Left forelimb (tissue), 1 donor: ENCODE measurements around the gene TENT5A.

Experiments used
- DNase-seq: peaks from one replicate; pipeline ENCODE4 v3.0.0-alpha.2; 2018; ENCODE audit warnings: low spot score

Gene TENT5A

DNA sequence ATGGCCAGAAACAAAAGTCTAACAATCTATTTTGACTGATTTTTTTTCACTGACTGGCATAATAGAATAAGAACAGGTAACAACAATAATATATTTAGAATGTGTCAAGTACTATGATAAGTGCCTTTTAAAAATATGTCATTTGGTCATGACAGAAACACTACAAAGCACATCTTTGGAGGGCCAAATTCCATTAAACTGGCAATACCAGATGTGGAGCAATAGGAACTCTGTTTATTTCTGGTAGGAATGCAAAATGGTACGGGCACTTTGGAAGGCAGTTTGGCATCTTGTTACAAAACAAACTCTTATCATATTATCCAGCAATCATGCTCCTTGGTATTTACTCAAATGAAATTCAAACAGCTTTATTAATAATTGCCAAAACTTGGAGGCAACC is 39.3 kb downstream of the TENT5A start:
- DNase-seq, result no peak

DNA sequence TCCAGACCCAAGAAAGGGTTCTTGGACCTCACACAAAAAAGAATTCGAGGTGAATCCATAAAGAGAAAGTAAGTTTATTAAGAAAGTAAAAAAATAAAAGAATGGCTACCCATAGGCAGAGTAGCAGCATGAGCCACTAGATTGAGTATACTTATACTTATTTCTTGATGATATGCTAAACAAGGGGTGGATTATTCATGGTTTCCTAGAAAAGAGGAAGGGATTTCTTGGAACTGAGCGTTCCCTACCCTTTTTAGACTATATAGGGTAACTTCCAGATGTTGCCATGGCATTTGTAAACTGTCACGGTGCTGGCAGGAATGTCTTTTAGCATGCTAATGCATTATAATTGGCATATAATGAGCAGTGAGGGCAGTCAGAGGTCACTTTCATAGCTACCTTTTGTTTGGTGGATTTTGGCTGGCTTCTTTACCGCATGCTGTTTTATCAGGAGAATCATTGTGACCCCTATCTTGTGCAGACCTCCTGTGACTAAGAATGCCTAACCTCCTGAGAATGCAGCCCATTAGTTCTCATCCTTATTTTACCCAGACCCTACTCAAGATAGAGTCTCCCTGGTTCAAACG is 44.3 kb downstream of the TENT5A start:
- DNase-seq, result no peak

DNA sequence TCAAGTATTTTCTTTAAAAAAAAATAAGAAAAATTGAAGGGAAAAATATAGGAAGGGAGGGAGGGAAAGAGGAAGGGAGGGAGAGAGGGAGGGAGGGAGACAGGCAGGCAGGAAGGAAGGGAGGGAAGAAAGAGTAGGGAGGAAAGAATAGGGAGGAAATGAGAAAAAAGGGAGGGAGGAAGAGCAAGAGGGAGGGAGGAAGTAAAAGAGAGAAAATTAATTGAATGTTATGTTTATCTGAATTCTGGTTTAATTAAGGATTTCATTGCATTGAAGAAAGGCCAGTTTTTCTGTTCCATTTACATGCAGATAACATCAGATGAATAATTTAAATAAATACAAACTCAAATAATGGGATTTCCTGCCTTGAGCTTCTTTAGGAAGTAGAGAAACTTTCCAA is 47.8 kb downstream of the TENT5A start:
- no peak for DNase-seq

DNA sequence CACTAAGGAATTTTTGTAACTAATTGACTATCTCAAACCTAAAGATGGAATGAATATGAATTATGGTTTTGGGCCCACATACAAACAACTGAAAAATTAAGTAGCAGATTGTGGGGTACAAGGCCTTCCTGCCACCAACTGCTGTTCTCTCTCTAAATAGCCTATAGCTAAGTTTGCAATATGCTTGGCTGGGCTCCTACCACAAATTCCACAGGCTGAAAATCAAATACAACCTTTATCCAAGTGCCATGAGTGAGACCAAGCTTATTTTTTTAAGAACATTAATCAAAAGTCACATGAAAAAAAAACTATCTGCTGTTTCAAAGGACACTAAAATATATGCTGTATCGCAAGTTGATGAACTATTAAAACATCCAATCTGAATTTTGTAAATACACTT is 52.1 kb downstream of the TENT5A start:
- no peak for DNase-seq

DNA sequence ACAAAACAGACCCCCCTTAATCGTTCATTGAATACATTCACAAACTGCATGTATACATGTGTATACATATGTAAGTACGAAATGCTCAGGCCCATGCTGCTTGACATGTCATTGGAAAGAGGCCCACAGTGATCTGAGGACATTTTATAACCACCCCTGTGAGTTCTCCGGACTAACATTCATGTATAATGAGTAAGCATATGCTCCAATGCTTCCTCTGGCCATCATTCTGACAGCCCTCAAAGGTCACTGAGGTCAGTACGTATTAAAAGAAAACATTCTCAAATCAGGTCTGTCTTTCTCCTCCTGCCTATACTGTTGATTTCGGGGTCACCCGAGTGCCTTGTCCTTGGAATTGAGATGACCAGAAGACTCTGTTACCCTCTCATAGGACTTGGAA is 54.9 kb downstream of the TENT5A start:
- DNase-seq, result no peak

DNA sequence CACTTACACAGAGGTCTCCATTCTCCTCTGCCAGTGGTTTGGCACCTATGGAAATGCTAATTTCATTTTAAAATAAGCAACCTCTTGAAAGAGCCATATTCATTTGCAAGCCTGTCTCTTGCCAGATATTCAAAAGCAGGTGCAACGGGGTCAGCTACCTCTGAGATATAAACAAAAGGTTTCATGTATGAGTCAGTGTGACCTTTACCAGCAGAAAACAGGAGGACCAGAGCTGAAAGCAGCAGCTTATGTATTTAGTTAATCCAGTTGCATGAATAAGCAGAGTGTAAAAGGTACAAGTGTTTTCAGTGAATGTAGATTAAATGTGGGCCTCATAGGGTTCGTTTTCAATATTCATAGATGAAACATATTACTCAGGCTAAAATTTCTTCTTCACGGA is 56.0 kb downstream of the TENT5A start:
- DNase-seq, result no peak
